ENCODE data around the gene TNS4. TPM values are rescaled to one million over a fixed set of nuclear protein-coding genes. Genes with fewer than 3 reads are reported as not detected.
A peak's percentile ranks its signal among the peaks of the same experiment; 100 is the strongest.

The TNS4 gene
- total RNA-seq, 2 donors from 2014 or later = not detected

- DNase-seq (no peak), ATAC-seq (no peak)
- intact Hi-C loops (cut with DNase I) = no loop called here
These were observed 34.0 kb downstream of the TNS4 start for GRCh38 chr17:40467281-40467867.

- intact Hi-C loops (cut with DNase I) = no loop called here
- DNase-seq = no peak
These were observed 35.0 kb downstream of the TNS4 start for GRCh38 chr17:40466298-40466971.

GRCh38 chr17:40464392-40464855 lies 37.0 kb downstream of the TNS4 start:
- DNase-seq (no peak), ATAC-seq (no peak)
- intact Hi-C loops (cut with DNase I) = no loop called here

More at GRCh38 chr17:40466298-40466971, 35.0 kb downstream of the TNS4 start:
- no peak for ATAC-seq

- intact Hi-C loops (cut with DNase I) = no loop called here
- DNase-seq (peak; percentile 31), ATAC-seq (peak in 1 of 2 donors; percentile 38)
These were observed 38.3 kb downstream of the TNS4 start for GRCh38 chr17:40463122-40463550.

GRCh38 chr17:40462343-40463121 lies 38.9 kb downstream of the TNS4 start:
- ATAC-seq (peak; percentile 7 to 39), DNase-seq (peak; percentile 30)
- intact Hi-C loops (cut with DNase I) = no loop called here

- no peak for DNase-seq
- ATAC-seq = peak; percentile 2
These were observed 39.6 kb downstream of the TNS4 start for GRCh38 chr17:40461732-40462342.

GRCh38 chr17:40460968-40461731 lies 40.3 kb downstream of the TNS4 start:
- DNase-seq (no peak), ATAC-seq (peak in 1 of 2 donors; percentile 2)
- intact Hi-C loops (cut with DNase I) = no loop called here

More at GRCh38 chr17:40461732-40462342, 39.6 kb downstream of the TNS4 start:
- intact Hi-C loops (cut with DNase I) = no loop called here

- ATAC-seq (no peak), DNase-seq (no peak)
- intact Hi-C loops (cut with DNase I) = no loop called here
These were observed 40.8 kb downstream of the TNS4 start for GRCh38 chr17:40460604-40460967.

GRCh38 chr17:40459636-40460603 lies 41.5 kb downstream of the TNS4 start:
- DNase-seq = no peak
- no peak for ATAC-seq
- intact Hi-C loops (cut with DNase I) = no loop called here

- ATAC-seq (no peak), DNase-seq (no peak)
- intact Hi-C loops (cut with DNase I) = no loop called here
These were observed 42.5 kb downstream of the TNS4 start for GRCh38 chr17:40458851-40459482.

GRCh38 chr17:40457964-40458791 lies 43.2 kb downstream of the TNS4 start:
- ATAC-seq = peak; percentile 32 to 43
- intact Hi-C loops (cut with DNase I) = no loop called here
- peak; percentile 50 for DNase-seq

- intact Hi-C loops (cut with DNase I) = no loop called here
- no peak for ATAC-seq
- DNase-seq = peak; percentile 14
These were observed 44.1 kb downstream of the TNS4 start for GRCh38 chr17:40457369-40457768.

GRCh38 chr17:40456396-40456951 lies 44.9 kb downstream of the TNS4 start:
- no peak for DNase-seq
- ATAC-seq = peak; percentile 6 to 40
- intact Hi-C loops (cut with DNase I) = no loop called here

- intact Hi-C loops (cut with DNase I) = no loop called here
- ATAC-seq = no peak
- no peak for DNase-seq
These were observed 46.8 kb downstream of the TNS4 start for GRCh38 chr17:40454613-40454995.

- intact Hi-C loops (cut with DNase I) = no loop called here
- no peak for DNase-seq
- no peak for ATAC-seq
These were observed 47.4 kb downstream of the TNS4 start for GRCh38 chr17:40453881-40454612.

All from left cardiac atrium (tissue), 4 donors.